ENCODE data around the gene AFTPH. TPM values are rescaled to one million over a fixed set of nuclear protein-coding genes. Genes with fewer than 3 reads are reported as not detected.

AFTPH gene
- total and polyA plus RNA-seq, 8 donors = 29.9 to 66.4 (median 54.6) TPM

DNA sequence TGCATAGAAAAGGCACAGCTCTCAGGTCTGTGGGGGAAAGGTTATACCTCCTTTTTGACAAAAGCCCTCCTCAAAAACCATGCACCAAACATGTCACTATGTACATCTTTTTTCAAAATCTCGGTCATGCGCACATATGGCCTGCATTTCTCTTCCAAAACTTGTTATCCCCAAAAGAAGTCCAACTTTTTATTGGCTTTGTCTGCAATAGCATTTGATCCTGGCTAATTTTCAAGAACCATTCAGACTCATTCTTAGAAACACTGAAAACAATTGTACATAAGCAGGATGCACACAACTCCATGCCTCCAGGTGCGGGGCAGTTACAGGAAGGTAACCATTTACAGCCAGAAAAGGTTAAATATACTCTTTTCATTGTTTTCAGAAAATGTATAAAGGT is 107.6 kb downstream of the AFTPH start:
- peaks cover 0 to 32% of the 10 kb centered on the region in 2 donors for H3K36me3 ChIP-seq
- no peak for ATAC-seq
- H3K4me1 ChIP-seq = peaks cover 0 to 36% of the 10 kb centered on the region in 2 donors
- no peak overlapping the region for H3K27ac ChIP-seq
- no peak overlapping the region for H3K4me3 ChIP-seq
- peak in 1 of 4 donors; percentile 3 for DNase-seq
- no peaks in the 10 kb centered on the region for H3K9me3 ChIP-seq
- H3K27me3 ChIP-seq = no peaks in the 10 kb centered on the region
- intact Hi-C loops (cut with DNase I) = no loop called here
- TF ChIP-seq, protein P1, sequence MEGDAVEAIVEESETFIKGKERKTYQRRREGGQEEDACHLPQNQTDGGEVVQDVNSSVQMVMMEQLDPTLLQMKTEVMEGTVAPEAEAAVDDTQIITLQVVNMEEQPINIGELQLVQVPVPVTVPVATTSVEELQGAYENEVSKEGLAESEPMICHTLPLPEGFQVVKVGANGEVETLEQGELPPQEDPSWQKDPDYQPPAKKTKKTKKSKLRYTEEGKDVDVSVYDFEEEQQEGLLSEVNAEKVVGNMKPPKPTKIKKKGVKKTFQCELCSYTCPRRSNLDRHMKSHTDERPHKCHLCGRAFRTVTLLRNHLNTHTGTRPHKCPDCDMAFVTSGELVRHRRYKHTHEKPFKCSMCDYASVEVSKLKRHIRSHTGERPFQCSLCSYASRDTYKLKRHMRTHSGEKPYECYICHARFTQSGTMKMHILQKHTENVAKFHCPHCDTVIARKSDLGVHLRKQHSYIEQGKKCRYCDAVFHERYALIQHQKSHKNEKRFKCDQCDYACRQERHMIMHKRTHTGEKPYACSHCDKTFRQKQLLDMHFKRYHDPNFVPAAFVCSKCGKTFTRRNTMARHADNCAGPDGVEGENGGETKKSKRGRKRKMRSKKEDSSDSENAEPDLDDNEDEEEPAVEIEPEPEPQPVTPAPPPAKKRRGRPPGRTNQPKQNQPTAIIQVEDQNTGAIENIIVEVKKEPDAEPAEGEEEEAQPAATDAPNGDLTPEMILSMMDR (IDR thresholded peaks at IDR 0.05) = no peak

DNA sequence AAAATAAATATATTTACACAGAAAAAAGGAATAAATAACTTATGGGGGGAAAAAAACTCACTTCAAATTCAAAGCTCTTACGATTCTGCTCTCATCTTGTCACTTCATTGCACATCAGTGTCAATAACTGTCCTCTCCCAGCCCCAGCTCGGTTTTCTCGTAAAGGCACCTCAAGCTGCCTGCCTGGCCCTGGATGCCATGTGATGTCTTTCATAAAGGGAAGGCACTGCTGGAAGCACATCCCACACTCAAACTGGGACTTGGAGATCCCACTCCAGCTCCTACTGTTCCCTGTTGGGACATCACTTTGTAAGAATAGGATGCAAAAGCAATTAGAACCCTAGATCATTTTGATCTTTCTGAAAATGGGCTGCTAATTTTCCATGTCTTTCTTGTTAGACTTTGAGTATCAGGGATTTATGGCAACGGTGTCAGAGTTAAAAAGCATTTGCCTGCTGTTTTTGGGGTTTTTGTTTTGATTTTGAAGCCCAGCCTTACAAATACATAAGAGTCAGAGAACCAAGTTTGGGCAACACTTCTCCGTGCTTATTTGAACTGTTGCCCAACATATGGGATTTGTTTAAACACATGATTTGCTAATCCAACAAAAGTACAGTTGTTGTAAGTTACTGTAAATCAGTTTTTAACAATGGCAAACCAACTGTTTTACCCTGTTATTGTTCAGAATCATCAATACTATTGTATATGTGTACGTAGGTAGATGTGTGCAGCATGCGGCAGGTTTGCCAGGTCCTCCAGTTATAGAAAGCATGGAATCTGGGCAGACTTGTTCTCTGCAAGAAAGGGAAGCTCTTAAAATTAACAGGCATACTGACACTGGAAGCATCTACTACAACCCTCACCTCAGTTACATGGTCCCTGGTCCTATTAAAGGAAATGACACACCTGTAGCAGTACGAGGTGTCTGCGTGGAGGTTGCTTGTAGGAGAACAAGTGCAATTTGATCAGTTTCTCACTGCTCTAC is 109.0 kb downstream of the AFTPH start:
- peaks cover 0 to 32% of the 10 kb centered on the region in 2 donors for H3K36me3 ChIP-seq
- no peak overlapping the region for H3K27ac ChIP-seq
- no peaks in the 10 kb centered on the region for H3K27me3 ChIP-seq
- ATAC-seq = no peak
- H3K4me1 ChIP-seq = peaks cover 0 to 50% of the 10 kb centered on the region in 2 donors
- DNase-seq = peak in 3 of 4 donors; percentile 6 to 86 (median 78)
- no peak overlapping the region for H3K4me3 ChIP-seq
- TF ChIP-seq, protein P1 (IDR thresholded peaks at IDR 0.05) = no peak
- intact Hi-C loops (cut with DNase I) = no loop called here
- H3K9me3 ChIP-seq = no peaks in the 10 kb centered on the region

DNA sequence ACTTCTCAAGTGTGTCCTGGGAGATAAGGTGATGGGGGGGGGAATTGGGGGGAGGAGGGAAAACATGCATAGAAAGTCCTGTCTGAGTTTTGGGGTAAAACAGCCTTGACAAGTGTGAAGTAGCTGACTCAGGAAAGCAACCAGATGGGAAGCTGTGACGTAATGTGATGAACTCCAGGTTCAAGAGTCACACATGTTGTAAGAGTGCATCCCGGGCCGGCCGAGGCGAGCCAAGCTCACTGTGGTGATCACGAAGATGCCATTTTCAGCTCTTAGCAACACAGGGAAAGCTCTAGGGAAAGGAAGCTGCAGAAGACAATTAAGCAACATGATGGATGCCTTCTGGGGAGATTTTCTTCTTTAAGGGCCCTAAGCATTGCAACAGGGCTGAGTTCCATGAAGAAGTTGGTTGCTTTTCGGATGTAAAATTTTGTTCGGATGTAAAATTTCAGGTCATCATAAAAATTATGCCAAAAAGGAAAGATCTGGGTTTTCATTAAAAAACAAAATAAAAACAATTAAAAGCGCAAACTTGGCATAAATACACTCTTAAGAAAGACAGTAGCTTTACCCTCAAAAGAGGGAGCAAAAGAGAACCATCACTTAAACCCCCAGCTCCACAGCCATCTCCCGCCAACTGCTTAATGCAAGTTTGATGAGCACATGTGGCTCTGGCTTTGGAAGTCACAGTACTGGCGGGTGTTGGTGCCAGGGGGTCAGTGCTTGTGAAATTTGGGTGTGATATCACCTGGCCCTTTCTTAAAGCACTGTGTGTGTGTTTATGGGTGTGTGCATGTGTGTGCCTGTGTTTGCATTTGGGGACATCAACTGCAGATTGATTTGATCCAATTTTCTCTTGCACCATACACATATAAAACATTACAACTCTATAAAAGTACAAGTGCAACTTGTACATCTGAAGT is 110.5 kb downstream of the AFTPH start:
- H3K4me3 ChIP-seq = no peak overlapping the region
- no peaks in the 10 kb centered on the region for H3K27me3 ChIP-seq
- H3K36me3 ChIP-seq = peaks cover 0 to 32% of the 10 kb centered on the region in 2 donors
- H3K4me1 ChIP-seq = peaks cover 0 to 65% of the 10 kb centered on the region in 2 donors
- intact Hi-C loops (cut with DNase I) = no loop called here
- DNase-seq = peak in 3 of 4 donors; percentile 72 to 84 (median 83)
- H3K27ac ChIP-seq = no peak overlapping the region
- TF ChIP-seq, protein P1 (IDR thresholded peaks at IDR 0.05) = no peak
- ATAC-seq = no peak
- no peaks in the 10 kb centered on the region for H3K9me3 ChIP-seq

DNA sequence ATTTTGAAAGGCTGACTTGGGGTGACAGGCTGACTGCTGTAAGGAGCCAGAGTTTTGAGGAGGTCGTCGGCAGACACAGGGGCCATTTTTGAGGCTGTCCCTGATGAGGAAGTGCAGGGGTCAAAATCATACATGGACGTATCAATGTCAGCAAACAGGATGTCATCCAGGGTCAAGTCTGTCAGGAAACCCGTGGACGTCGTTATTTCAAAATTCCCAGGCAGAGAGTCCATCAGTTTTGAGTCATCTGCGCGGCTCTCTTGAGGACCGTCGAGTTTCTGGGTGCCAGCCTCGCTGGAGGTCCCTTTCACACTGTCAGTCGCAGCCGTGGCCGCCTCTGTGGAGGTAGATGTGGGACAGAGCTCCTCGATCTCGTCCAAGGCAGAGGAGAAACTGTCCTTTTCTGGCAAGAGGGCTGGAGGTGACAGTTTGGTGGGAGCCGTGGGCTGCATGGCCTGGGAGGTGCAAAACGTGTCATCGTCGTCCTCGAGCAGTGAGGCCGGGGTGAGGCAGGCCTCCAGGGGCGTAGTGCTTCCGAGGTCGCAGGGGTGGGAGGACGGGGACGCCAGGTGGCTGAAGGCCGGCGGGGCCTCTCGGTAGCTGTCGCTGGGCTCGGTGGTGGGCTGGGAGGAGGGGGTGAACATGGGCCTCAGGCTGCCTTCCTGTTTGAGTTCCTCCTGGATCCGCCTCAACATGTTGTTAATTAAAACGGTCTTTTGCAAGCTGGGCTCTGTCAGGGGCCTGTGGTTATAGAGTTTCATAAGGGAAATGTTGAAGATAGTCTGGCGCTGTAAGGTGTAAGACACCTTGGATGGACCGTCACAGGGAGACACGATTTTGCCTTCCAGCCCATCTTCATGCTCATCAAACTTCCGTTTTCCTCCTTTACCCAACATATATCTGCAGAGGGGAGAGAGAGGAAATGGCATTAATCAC is 112.1 kb downstream of the AFTPH start:
- TF ChIP-seq, protein P1 (IDR thresholded peaks at IDR 0.05) = no peak
- no peak for ATAC-seq

More for the DNA sequence above, 112.1 kb downstream of the AFTPH start:
- peak in 1 of 4 donors; percentile 81 for DNase-seq
- Histone ChIP-seq H3K4me1 (peaks cover 0 to 77% of the 10 kb centered on the region in 2 donors), H3K4me3 (no peak overlapping the region), H3K27ac (peak overlapping the region in 1 of 2 donors; percentile 75), H3K9me3 (no peaks in the 10 kb centered on the region), H3K27me3 (no peaks in the 10 kb centered on the region), H3K36me3 (peaks cover 0 to 26% of the 10 kb centered on the region in 2 donors)
- intact Hi-C loops (cut with DNase I) = no loop called here

Data from left lung (tissue), 10 donors.